H9 (cell line): ENCODE data around the gene SNX32. TPM values are rescaled to one million over a fixed set of nuclear protein-coding genes. Genes with fewer than 3 reads are reported as not detected.

ENCODE experiments used
- DNase-seq: peaks from one replicate; pipeline ENCODE4 v3.0.0-alpha.2; 2017
- H2AFZ ChIP-seq: one replicate; pipeline ENCODE4 v1.6.1; 2013; ENCODE audit warnings: mild to moderate bottlenecking, low read length, control low read depth, moderate library complexity
- H2AK5ac ChIP-seq: 2 replicates; pipeline ENCODE4 v1.6.1; 2013; ENCODE audit warnings: low read length, control low read depth, mixed read lengths; ENCODE audit not compliant: insufficient read length
- H2BK120ac ChIP-seq: one replicate; pipeline ENCODE4 v1.6.1; 2013; ENCODE audit warnings: low read depth, mild to moderate bottlenecking, low read length, control low read depth, inconsistent platforms; ENCODE audit not compliant: poor library complexity, severe bottlenecking
- H2BK12ac ChIP-seq: 2 replicates; pipeline ENCODE4 v1.6.1; 2013; ENCODE audit warnings: low read length, control low read depth, mixed read lengths, low read depth; ENCODE audit not compliant: insufficient read length
- H2BK15ac ChIP-seq: 2 replicates; pipeline ENCODE4 v1.6.1; 2013; ENCODE audit warnings: low read depth, low read length, control low read depth
- H2BK20ac ChIP-seq: one replicate; pipeline ENCODE4 v1.6.1; 2013; ENCODE audit warnings: low read depth, mild to moderate bottlenecking, low read length, control low read depth, inconsistent platforms; ENCODE audit not compliant: poor library complexity, severe bottlenecking
- H2BK5ac ChIP-seq: 2 replicates; pipeline ENCODE4 v1.6.1; 2013; ENCODE audit warnings: low read length, control low read depth, mixed read lengths; ENCODE audit not compliant: insufficient read length
- H3K14ac ChIP-seq: 2 replicates; pipeline ENCODE4 v1.6.1; 2013; ENCODE audit warnings: low read length, control low read depth; ENCODE audit not compliant: insufficient read depth
- H3K18ac ChIP-seq: 2 replicates; pipeline ENCODE4 v1.6.1; 2013; ENCODE audit warnings: low read depth, mild to moderate bottlenecking, mixed read lengths, low read length, control low read depth; ENCODE audit not compliant: insufficient read length
- H3K23ac ChIP-seq: 2 replicates; pipeline ENCODE4 v1.6.1; 2013; ENCODE audit warnings: low read length, control low read depth, mixed read lengths, low read depth; ENCODE audit not compliant: insufficient read length
- H3K23me2 ChIP-seq: 2 replicates; pipeline ENCODE4 v1.6.1; 2013; ENCODE audit warnings: low read depth, mild to moderate bottlenecking, mixed read lengths, low read length, control low read depth; ENCODE audit not compliant: insufficient read length, poor library complexity, severe bottlenecking
- H3K27ac ChIP-seq: 2 replicates; pipeline ENCODE4 v1.5.1; 2013; ENCODE audit warnings: low read length, control low read depth, mixed read lengths, low read depth; ENCODE audit not compliant: insufficient read length
- H3K27me3 ChIP-seq: 2 replicates; pipeline ENCODE4 v1.6.1; 2013; ENCODE audit warnings: low read length, control low read depth, inconsistent platforms; ENCODE audit not compliant: insufficient read depth
- H3K4ac ChIP-seq: 2 replicates; pipeline ENCODE4 v1.6.1; 2013; ENCODE audit warnings: low read depth, mild to moderate bottlenecking, control low read depth, inconsistent platforms, low read length, moderate library complexity
- H3K4me1 ChIP-seq: 2 replicates; pipeline ENCODE4 v1.6.1; 2013; ENCODE audit warnings: low read length, control low read depth, inconsistent platforms; ENCODE audit not compliant: insufficient read depth
- H3K4me2 ChIP-seq: 2 replicates; pipeline ENCODE4 v1.6.1; 2013; ENCODE audit warnings: low read length, control low read depth, mixed read lengths; ENCODE audit not compliant: insufficient read length, insufficient read depth
- H3K56ac ChIP-seq: 2 replicates; pipeline ENCODE4 v1.6.1; 2013; ENCODE audit warnings: low read depth, mild to moderate bottlenecking, mixed read lengths, low read length, control low read depth; ENCODE audit not compliant: insufficient read length
- H3K79me1 ChIP-seq: 2 replicates; pipeline ENCODE4 v1.6.1; 2013; ENCODE audit warnings: low read depth, mild to moderate bottlenecking, moderate library complexity, low read length, control low read depth, inconsistent platforms; ENCODE audit not compliant: insufficient read depth, poor library complexity, severe bottlenecking
- H3K79me2 ChIP-seq: 2 replicates; pipeline ENCODE4 v1.6.1; 2013; ENCODE audit warnings: low read length, control low read depth, inconsistent platforms; ENCODE audit not compliant: insufficient read depth
- H3K9ac ChIP-seq: 2 replicates; pipeline ENCODE4 v1.6.1; 2013; ENCODE audit warnings: low read length, control low read depth, mixed read lengths; ENCODE audit not compliant: insufficient read length; ENCODE audit errors: extremely low read depth
- H3K9me3 ChIP-seq: one replicate; pipeline ENCODE4 v1.6.1; 2013; ENCODE audit warnings: low read depth, low read length, inconsistent platforms; ENCODE audit not compliant: control insufficient read depth
- H3T11ph ChIP-seq: one replicate; pipeline ENCODE4 v1.6.1; 2013; ENCODE audit warnings: mild to moderate bottlenecking, low read length, control low read depth, inconsistent platforms
- H4K20me1 ChIP-seq: one replicate; pipeline ENCODE4 v1.6.1; 2013; ENCODE audit not compliant: control insufficient read depth, insufficient read length, insufficient read depth
- H4K5ac ChIP-seq: 2 replicates; pipeline ENCODE4 v1.6.1; 2013; ENCODE audit warnings: low read depth, mild to moderate bottlenecking, mixed read lengths, low read length, control low read depth; ENCODE audit not compliant: insufficient read length
- H4K8ac ChIP-seq: replicated peaks from 2 replicates; pipeline ENCODE4 v1.6.1; 2013; ENCODE audit warnings: low read length, control low read depth, mixed read lengths, low read depth; ENCODE audit not compliant: insufficient read length
- H4K91ac ChIP-seq: 2 replicates; pipeline ENCODE4 v1.6.1; 2013; ENCODE audit warnings: low read depth, mild to moderate bottlenecking, moderate library complexity, mixed read lengths, low read length, control low read depth; ENCODE audit not compliant: insufficient read length
- H3K27ac Mint-ChIP-seq, 3 experiments: 2 replicates in 2 of 3; 3 replicates in 1 of 3; pipeline ENCODE4 v1.8.0; 2020 to 2021; ENCODE audit warnings: mixed read lengths in 3 of 3, mild to moderate bottlenecking in 1 of 3, moderate library complexity in 1 of 3
- H3K27me3 Mint-ChIP-seq: 2 replicates; pipeline ENCODE4 v1.8.0; 2021; ENCODE audit warnings: low read depth, mild to moderate bottlenecking, moderate library complexity, mixed read lengths
- H3K36me3 Mint-ChIP-seq, 3 experiments: 2 replicates in 2 of 3; 3 replicates in 1 of 3; pipeline ENCODE4 v1.8.0; 2020 to 2021; ENCODE audit warnings: low read depth in 3 of 3, mixed read lengths in 3 of 3; ENCODE audit not compliant: insufficient read depth in 1 of 3
- H3K4me1 Mint-ChIP-seq, 2 experiments: 2 replicates each; pipeline ENCODE4 v1.8.0; 2020; ENCODE audit warnings: mixed read lengths in 2 of 2
- H3K4me3 Mint-ChIP-seq, 2 experiments: 2 replicates in 1 of 2; 3 replicates in 1 of 2; pipeline ENCODE4 v1.8.0; 2020 to 2021; ENCODE audit warnings: mild to moderate bottlenecking in 2 of 2, mixed read lengths in 2 of 2, moderate library complexity in 1 of 2
- H3K9me3 Mint-ChIP-seq, 2 experiments: 2 replicates in 1 of 2; 3 replicates in 1 of 2; pipeline ENCODE4 v1.8.0; 2020; ENCODE audit warnings: mild to moderate bottlenecking in 2 of 2, mixed read lengths in 2 of 2, moderate library complexity in 1 of 2
- WGBS: extraction: QIAGEN DNeasy Blood & Tissue Kit; methylation state at CpG from one replicate; pipeline ENCODE4 v1.1.7; 2013; ENCODE audit warnings: missing lambda C conversion rate, low lambda C conversion rate, mixed read lengths; ENCODE audit not compliant: insufficient read length; ENCODE audit errors: extremely low coverage; 5-methylcytosine and 5-hydroxymethylcytosine counted together
- total RNA-seq: library from RNA; stranded (reverse); gene quantifications from 2 replicates; pipeline ENCODE4 v1.2.1, GENCODE V29; 2021
- TF ChIP-seq, protein P1 (sequence below): fragments of 200-600 bp; sonication (generic); conservative IDR thresholded peaks from 3 replicates; pipeline ENCODE4 v1.8.0; 2021; ENCODE audit warnings: antibody characterized with exemption, mild to moderate bottlenecking

SNX32 gene
- total RNA-seq, 1 experiment from 2014 or later = 1.2 TPM

DNA sequence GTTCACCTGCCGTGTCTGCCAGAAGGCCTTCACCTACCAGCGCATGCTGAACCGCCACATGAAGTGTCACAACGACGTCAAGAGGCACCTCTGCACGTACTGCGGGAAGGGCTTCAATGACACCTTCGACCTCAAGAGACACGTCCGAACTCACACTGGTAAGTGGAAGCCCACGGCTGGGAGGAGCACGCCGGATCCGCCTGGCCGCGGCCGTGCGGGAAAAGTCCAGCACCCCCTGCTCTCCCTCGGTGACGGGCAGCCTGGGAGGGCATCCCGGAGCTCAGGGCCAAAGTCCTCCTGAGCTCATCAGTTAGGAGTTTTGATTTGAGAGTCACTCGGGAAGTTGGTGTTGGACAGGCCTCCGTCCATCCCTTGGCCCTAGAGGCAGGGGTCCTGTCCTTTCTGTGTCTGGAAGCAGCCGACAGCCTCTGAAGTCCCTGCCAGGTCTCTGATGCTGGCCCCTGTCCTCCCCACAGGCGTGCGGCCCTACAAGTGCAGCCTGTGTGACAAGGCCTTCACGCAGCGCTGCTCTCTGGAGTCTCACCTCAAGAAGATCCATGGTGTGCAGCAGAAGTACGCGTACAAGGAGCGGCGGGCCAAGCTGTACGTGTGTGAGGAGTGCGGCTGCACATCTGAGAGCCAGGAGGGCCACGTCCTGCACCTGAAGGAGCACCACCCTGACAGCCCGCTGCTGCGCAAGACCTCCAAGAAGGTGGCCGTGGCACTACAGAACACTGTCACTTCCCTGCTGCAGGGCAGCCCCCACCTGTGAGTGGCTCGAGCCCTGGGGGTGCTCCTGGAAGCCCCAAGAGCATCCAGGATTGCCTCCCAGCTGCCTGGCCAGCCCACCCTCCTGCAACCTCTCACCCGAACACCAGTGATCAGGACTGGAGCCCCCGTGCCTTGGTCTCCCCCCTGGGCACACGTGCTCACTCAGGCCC, 38.9 kb upstream of the SNX32 start:
- DNase-seq = no peak
- Histone ChIP-seq H3K14ac (no peak overlapping the region; the same call in 1 of the 2 replicates), H3K4ac (no peak overlapping the region), H3K9me3 (no peaks in the 10 kb centered on the region), H4K5ac (no peak overlapping the region), H3K4me2 (no peak overlapping the region), H3K27me3 (no peaks in the 10 kb centered on the region), H3K23ac (no peak overlapping the region), H3K56ac (no peak overlapping the region), H2BK5ac (no peak overlapping the region), H4K8ac (no peak overlapping the region), H3K79me2 (no peaks in the 10 kb centered on the region), H4K91ac (no peak overlapping the region), H3K27ac (no peak overlapping the region), H2BK12ac (no peak overlapping the region), H3K4me1 (no peaks in the 10 kb centered on the region), H3K79me1 (no peaks in the 10 kb centered on the region), H3K18ac (no peak overlapping the region), H2BK120ac (no peak overlapping the region), H3K9ac (no peak overlapping the region), H3K23me2 (no peaks in the 10 kb centered on the region), H2BK15ac (no peak overlapping the region), H2AK5ac (no peak overlapping the region), H2BK20ac (no peak overlapping the region), H2AFZ (no peak overlapping the region), H4K20me1 (no peaks in the 10 kb centered on the region), H3T11ph (no peak overlapping the region)
- Mint-ChIP-seq H3K9me3 (no peaks in the 10 kb centered on the region; a peak in 1 of 5 replicates), H3K4me3 (no peak overlapping the region), H3K36me3 (peaks cover 0 to 6% (median 0%) of the 10 kb centered on the region in 3 experiments; a peak in 1 of 7 replicates), H3K27me3 (peaks cover 4% of the 10 kb centered on the region), H3K27ac (no peak overlapping the region; a peak in 1 of 7 replicates), H3K4me1 (peaks cover 34 to 43% of the 10 kb centered on the region in 2 experiments)
- TF ChIP-seq, protein P1, sequence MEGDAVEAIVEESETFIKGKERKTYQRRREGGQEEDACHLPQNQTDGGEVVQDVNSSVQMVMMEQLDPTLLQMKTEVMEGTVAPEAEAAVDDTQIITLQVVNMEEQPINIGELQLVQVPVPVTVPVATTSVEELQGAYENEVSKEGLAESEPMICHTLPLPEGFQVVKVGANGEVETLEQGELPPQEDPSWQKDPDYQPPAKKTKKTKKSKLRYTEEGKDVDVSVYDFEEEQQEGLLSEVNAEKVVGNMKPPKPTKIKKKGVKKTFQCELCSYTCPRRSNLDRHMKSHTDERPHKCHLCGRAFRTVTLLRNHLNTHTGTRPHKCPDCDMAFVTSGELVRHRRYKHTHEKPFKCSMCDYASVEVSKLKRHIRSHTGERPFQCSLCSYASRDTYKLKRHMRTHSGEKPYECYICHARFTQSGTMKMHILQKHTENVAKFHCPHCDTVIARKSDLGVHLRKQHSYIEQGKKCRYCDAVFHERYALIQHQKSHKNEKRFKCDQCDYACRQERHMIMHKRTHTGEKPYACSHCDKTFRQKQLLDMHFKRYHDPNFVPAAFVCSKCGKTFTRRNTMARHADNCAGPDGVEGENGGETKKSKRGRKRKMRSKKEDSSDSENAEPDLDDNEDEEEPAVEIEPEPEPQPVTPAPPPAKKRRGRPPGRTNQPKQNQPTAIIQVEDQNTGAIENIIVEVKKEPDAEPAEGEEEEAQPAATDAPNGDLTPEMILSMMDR = no peak
- no CpG with 5 or more reads among the region's 42 CpGs for WGBS
